HG02840 (cell line): ENCODE measurements around the gene KIAA2012.

Experiments
- ATAC-seq: cut with Tn5 transposase; IDR thresholded peaks from one replicate; pipeline ENCODE4 v1.9.1; 2021; ENCODE audit warnings: mild to moderate bottlenecking, moderate library complexity, moderate number of reproducible peaks; ENCODE audit not compliant: unreplicated experiment, low FRiP score

KIAA2012 gene

GRCh38 chr2:202042444-202042843 lies 30.6 kb upstream of the KIAA2012 start:
- no peak for ATAC-seq

- ATAC-seq = no peak
Observed at GRCh38 chr2:202043475-202043874, 29.6 kb upstream of the KIAA2012 start.

GRCh38 chr2:202044777-202045176 lies 28.3 kb upstream of the KIAA2012 start:
- no peak for ATAC-seq

GRCh38 chr2:202046572-202046971 lies 26.5 kb upstream of the KIAA2012 start:
- ATAC-seq = no peak

- no peak for ATAC-seq
Observed at GRCh38 chr2:202049092-202049728, 23.8 kb upstream of the KIAA2012 start.

GRCh38 chr2:202049840-202050239 lies 23.2 kb upstream of the KIAA2012 start:
- no peak for ATAC-seq

- ATAC-seq = no peak
Observed at GRCh38 chr2:202050652-202051051, 22.4 kb upstream of the KIAA2012 start.

- no peak for ATAC-seq
Observed at GRCh38 chr2:202051499-202052161, 21.4 kb upstream of the KIAA2012 start.

- no peak for ATAC-seq
Observed at GRCh38 chr2:202052235-202052634, 20.8 kb upstream of the KIAA2012 start.

GRCh38 chr2:202054679-202055078 lies 18.4 kb upstream of the KIAA2012 start:
- no peak for ATAC-seq

GRCh38 chr2:202056611-202057010 lies 16.4 kb upstream of the KIAA2012 start:
- ATAC-seq = no peak

- no peak for ATAC-seq
Observed at GRCh38 chr2:202060218-202060617, 12.8 kb upstream of the KIAA2012 start.

- no peak for ATAC-seq
Observed at GRCh38 chr2:202061695-202062094, 11.4 kb upstream of the KIAA2012 start.

GRCh38 chr2:202064171-202064880 lies 8.7 kb upstream of the KIAA2012 start:
- ATAC-seq = no peak

GRCh38 chr2:202064881-202065230 lies 8.2 kb upstream of the KIAA2012 start:
- ATAC-seq = no peak

GRCh38 chr2:202065876-202066275 lies 7.2 kb upstream of the KIAA2012 start:
- no peak for ATAC-seq

GRCh38 chr2:202066875-202067274 lies 6.2 kb upstream of the KIAA2012 start:
- ATAC-seq = no peak

- no peak for ATAC-seq
Observed at GRCh38 chr2:202067589-202067988, 5.5 kb upstream of the KIAA2012 start.

- ATAC-seq = no peak
Observed at GRCh38 chr2:202069170-202070067, 3.6 kb upstream of the KIAA2012 start.

- no peak for ATAC-seq
Observed at GRCh38 chr2:202071107-202071506, 1.9 kb upstream of the KIAA2012 start.

- ATAC-seq = no peak
Observed at GRCh38 chr2:202072226-202072625, 829 bp upstream of the KIAA2012 start.
